Endodermal cell (in vitro differentiated cells): ENCODE results near the gene DNAJC19. TPM values are rescaled to one million over a fixed set of nuclear protein-coding genes. Genes with fewer than 3 reads are reported as not detected.

Experiments used
- DNase-seq: peaks from one replicate; pipeline ENCODE4 v3.0.0-alpha.2; 2017
- H3K27ac ChIP-seq: 2 replicates; pipeline ENCODE4 v1.5.1; 2013; ENCODE audit warnings: mild to moderate bottlenecking, low read depth, low read length, moderate library complexity
- H3K27me3 ChIP-seq: 2 replicates; pipeline ENCODE4 v1.6.1; 2013; ENCODE audit warnings: mild to moderate bottlenecking, low read length, moderate library complexity; ENCODE audit not compliant: insufficient read depth, control insufficient read depth, poor library complexity, severe bottlenecking
- H3K36me3 ChIP-seq: 2 replicates; pipeline ENCODE4 v1.7.0; 2013; ENCODE audit warnings: mild to moderate bottlenecking, low read length, moderate library complexity; ENCODE audit not compliant: control insufficient read depth, insufficient read depth
- H3K4me1 ChIP-seq: one replicate; pipeline ENCODE4 v1.7.0; 2013; ENCODE audit warnings: low read length; ENCODE audit not compliant: control insufficient read depth, insufficient read depth
- H3K4me3 ChIP-seq: 2 replicates; pipeline ENCODE4 v1.5.1; 2013; ENCODE audit warnings: mild to moderate bottlenecking, low read length, moderate library complexity
- H3K9ac ChIP-seq: 2 replicates; pipeline ENCODE4 v1.6.1; 2013; ENCODE audit warnings: mild to moderate bottlenecking, low read length, moderate library complexity; ENCODE audit not compliant: poor library complexity, severe bottlenecking; ENCODE audit errors: extremely low read depth
- H3K9me3 ChIP-seq: 2 replicates; pipeline ENCODE4 v1.6.1; 2013; ENCODE audit warnings: mild to moderate bottlenecking, low read length, moderate library complexity; ENCODE audit not compliant: control insufficient read depth
- H3K27ac Mint-ChIP-seq: 2 replicates; pipeline ENCODE4 v1.8.0; 2020; ENCODE audit warnings: mixed read lengths
- H3K27me3 Mint-ChIP-seq: 2 replicates; pipeline ENCODE4 v1.8.0; 2021; ENCODE audit warnings: mild to moderate bottlenecking, mixed read lengths; ENCODE audit not compliant: insufficient read depth
- H3K36me3 Mint-ChIP-seq: 2 replicates; pipeline ENCODE4 v1.8.0; 2020; ENCODE audit warnings: low read depth, mixed read lengths
- H3K4me1 Mint-ChIP-seq: 2 replicates; pipeline ENCODE4 v1.8.0; 2020; ENCODE audit warnings: mixed read lengths
- H3K4me3 Mint-ChIP-seq: 2 replicates; pipeline ENCODE4 v1.8.0; 2020; ENCODE audit warnings: mild to moderate bottlenecking, moderate library complexity, mixed read lengths
- H3K9me3 Mint-ChIP-seq: 2 replicates; pipeline ENCODE4 v1.8.0; 2020; ENCODE audit warnings: mild to moderate bottlenecking, mixed read lengths
- CTCF ChIP-seq: fragments of 200-600 bp; sonication (generic); conservative IDR thresholded peaks from 2 replicates; pipeline ENCODE4 v1.5.0; 2021; ENCODE audit warnings: antibody characterized with exemption, mild to moderate bottlenecking
- WGBS, 2 experiments: methylation state at CpG; one replicate each; pipeline versions ENCODE4 v1.1.5 to v1.1.7; 2013; ENCODE audit warnings: missing lambda C conversion rate in 2 of 2, mixed read lengths in 1 of 2; ENCODE audit not compliant: insufficient coverage in 1 of 2, insufficient read length in 1 of 2; 5-methylcytosine and 5-hydroxymethylcytosine counted together
- total RNA-seq, 2 donors: library from RNA; stranded (reverse); fragmentation: NEBNext Ultra II Directional in 1 of 2; extraction: Animal tissue kit (Norgen Biotek cat#: 25700) in 1 of 2; gene quantifications; 2 replicates in 1 of 2; 3 replicates in 1 of 2; pipeline ENCODE4 v1.2.1, GENCODE V29; 2021

DNAJC19 gene
- total RNA-seq, 2 donors from 2014 or later: 60.1 to 70.2 TPM

GRCh38 chr3:180973543-180973942, 16.0 kb downstream of the DNAJC19 start:
- H3K36me3 Mint-ChIP-seq: peaks cover 47% of the 10 kb centered on the region
- H3K9ac ChIP-seq: no peak overlapping the region

GRCh38 chr3:180970931-180971330, 18.6 kb downstream of the DNAJC19 start:
- Histone ChIP-seq H3K36me3 (peaks cover 98% of the 10 kb centered on the region), H3K27ac (no peak overlapping the region), H3K4me1 (no peaks in the 10 kb centered on the region), H3K4me3 (no peak overlapping the region), H3K27me3 (no peaks in the 10 kb centered on the region), H3K9me3 (no peaks in the 10 kb centered on the region), H3K9ac (no peak overlapping the region)
- H3K4me1 Mint-ChIP-seq: no peaks in the 10 kb centered on the region
- H3K4me3 Mint-ChIP-seq: no peak overlapping the region
- H3K27ac Mint-ChIP-seq: no peak overlapping the region
- DNase-seq: no peak
- H3K9me3 Mint-ChIP-seq: no peaks in the 10 kb centered on the region
- no peak for TF ChIP-seq CTCF
- peaks cover 47% of the 10 kb centered on the region for H3K36me3 Mint-ChIP-seq
- WGBS, 2 experiments: 97 to 100% methylated on average over 1 to 6 of the region's 6 CpGs
- no peaks in the 10 kb centered on the region for H3K27me3 Mint-ChIP-seq

More at GRCh38 chr3:180973543-180973942, 16.0 kb downstream of the DNAJC19 start:
- no peak overlapping the region for H3K4me3 Mint-ChIP-seq
- 100% methylated on average over 1 of the region's 2 CpGs for WGBS, 2 experiments
- H3K9me3 ChIP-seq: no peaks in the 10 kb centered on the region
- no peak for DNase-seq
- no peaks in the 10 kb centered on the region for H3K4me1 ChIP-seq
- H3K4me3 ChIP-seq: no peak overlapping the region
- H3K9me3 Mint-ChIP-seq: no peaks in the 10 kb centered on the region
- no peak overlapping the region for H3K27ac Mint-ChIP-seq
- no peak overlapping the region for H3K27ac ChIP-seq
- H3K4me1 Mint-ChIP-seq: no peaks in the 10 kb centered on the region
- no peaks in the 10 kb centered on the region for H3K27me3 ChIP-seq
- H3K36me3 ChIP-seq: peaks cover 98% of the 10 kb centered on the region
- H3K27me3 Mint-ChIP-seq: no peaks in the 10 kb centered on the region
- TF ChIP-seq CTCF: no peak

DNA sequence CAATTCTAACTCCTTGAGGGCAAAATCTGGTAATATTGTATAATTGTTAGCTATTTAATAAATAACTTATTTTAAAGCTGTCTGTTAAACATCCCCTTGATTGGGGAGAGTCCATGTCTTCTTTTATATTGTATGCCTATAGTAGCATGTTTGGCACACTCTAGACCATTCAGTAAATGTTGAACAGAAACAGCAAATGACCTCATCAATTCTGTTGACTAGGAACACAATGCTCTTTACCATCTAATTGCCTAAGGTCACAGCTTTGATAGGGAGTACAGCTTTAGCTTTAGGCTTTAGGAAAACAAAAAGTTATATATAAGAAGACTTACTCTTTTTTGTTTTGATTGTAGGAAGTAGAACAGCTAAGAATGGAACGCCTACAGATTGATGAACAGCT, 27.0 kb downstream of the DNAJC19 start:
- Histone ChIP-seq H3K9ac (no peak overlapping the region), H3K4me1 (no peaks in the 10 kb centered on the region), H3K36me3 (peaks cover 91% of the 10 kb centered on the region), H3K27me3 (no peaks in the 10 kb centered on the region), H3K27ac (no peak overlapping the region), H3K9me3 (no peaks in the 10 kb centered on the region), H3K4me3 (no peak overlapping the region)
- Mint-ChIP-seq H3K36me3 (peaks cover 68% of the 10 kb centered on the region), H3K4me3 (no peak overlapping the region), H3K9me3 (no peaks in the 10 kb centered on the region), H3K27ac (no peak overlapping the region), H3K4me1 (no peaks in the 10 kb centered on the region), H3K27me3 (no peaks in the 10 kb centered on the region)
- WGBS, 2 experiments: 100% methylated on average over 1 of the region's 1 CpG
- no peak for DNase-seq
- TF ChIP-seq CTCF: no peak
